Measurements from ENCODE around the gene ABCA2.

DNA sequence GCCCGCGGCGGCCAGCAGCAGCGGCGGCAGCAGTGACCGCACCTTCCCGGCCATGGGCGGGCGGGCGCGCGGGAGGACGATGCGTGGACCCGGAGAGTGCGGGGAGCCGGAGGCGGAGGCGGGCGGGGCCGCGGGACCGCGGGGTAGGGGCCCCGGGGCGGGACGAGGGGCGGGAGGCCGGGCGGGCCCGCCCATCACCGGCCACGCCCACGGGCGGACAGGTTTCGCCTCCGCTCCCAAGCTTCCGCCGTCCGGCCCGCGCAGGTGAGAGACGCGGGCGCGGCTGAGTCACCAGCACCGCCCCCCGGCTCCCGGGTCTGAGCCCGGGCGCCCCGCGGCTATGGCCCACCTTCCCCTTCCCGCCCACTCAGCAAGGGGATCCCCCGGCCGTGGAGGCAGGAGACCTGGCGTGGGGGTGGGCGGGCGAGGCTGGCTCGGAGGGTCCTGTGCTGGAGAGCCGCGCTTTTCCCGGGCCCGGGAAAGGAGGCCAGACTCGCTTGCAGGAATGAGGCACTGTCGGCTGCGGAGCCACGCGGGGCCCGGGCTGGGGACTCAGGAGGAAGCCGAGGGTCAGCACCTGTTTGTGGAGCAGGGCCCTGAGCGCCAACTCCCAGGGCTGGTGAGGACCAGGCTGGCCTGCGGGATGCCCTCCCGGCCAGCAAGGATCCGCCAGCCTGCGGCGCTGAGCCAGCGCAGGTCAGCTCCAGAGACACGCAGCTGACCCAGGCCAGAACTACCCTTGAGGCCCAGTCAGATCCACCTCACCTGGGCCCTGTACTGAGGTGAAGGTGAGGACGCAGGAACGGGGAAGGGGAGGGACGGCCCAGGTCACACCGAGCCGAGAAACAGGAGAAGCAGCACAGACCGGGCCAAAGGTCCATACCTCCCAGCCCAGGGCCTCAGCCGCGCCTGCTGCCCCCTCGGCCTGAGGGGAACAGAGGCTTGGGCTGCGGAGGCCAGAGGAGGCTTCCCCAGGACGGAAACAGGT, 26.2 kb upstream of the ABCA2 start, which contains the start of gene ENTPD2:
- TF ChIP-seq, protein P1, sequence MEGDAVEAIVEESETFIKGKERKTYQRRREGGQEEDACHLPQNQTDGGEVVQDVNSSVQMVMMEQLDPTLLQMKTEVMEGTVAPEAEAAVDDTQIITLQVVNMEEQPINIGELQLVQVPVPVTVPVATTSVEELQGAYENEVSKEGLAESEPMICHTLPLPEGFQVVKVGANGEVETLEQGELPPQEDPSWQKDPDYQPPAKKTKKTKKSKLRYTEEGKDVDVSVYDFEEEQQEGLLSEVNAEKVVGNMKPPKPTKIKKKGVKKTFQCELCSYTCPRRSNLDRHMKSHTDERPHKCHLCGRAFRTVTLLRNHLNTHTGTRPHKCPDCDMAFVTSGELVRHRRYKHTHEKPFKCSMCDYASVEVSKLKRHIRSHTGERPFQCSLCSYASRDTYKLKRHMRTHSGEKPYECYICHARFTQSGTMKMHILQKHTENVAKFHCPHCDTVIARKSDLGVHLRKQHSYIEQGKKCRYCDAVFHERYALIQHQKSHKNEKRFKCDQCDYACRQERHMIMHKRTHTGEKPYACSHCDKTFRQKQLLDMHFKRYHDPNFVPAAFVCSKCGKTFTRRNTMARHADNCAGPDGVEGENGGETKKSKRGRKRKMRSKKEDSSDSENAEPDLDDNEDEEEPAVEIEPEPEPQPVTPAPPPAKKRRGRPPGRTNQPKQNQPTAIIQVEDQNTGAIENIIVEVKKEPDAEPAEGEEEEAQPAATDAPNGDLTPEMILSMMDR (IDR thresholded peaks at IDR 0.05; ENCODE audit: low read depth, low read length, missing input control): no peak
- TF ChIP-seq FOXA1 (IDR thresholded peaks at IDR 0.05) (no peak), MAX (IDR thresholded peaks at IDR 0.05) (no peak), ZBTB33 (IDR thresholded peaks at IDR 0.05) (no peak), YY1 (IDR thresholded peaks at IDR 0.05) (no peak)
- TF ChIP-seq, protein P2, sequence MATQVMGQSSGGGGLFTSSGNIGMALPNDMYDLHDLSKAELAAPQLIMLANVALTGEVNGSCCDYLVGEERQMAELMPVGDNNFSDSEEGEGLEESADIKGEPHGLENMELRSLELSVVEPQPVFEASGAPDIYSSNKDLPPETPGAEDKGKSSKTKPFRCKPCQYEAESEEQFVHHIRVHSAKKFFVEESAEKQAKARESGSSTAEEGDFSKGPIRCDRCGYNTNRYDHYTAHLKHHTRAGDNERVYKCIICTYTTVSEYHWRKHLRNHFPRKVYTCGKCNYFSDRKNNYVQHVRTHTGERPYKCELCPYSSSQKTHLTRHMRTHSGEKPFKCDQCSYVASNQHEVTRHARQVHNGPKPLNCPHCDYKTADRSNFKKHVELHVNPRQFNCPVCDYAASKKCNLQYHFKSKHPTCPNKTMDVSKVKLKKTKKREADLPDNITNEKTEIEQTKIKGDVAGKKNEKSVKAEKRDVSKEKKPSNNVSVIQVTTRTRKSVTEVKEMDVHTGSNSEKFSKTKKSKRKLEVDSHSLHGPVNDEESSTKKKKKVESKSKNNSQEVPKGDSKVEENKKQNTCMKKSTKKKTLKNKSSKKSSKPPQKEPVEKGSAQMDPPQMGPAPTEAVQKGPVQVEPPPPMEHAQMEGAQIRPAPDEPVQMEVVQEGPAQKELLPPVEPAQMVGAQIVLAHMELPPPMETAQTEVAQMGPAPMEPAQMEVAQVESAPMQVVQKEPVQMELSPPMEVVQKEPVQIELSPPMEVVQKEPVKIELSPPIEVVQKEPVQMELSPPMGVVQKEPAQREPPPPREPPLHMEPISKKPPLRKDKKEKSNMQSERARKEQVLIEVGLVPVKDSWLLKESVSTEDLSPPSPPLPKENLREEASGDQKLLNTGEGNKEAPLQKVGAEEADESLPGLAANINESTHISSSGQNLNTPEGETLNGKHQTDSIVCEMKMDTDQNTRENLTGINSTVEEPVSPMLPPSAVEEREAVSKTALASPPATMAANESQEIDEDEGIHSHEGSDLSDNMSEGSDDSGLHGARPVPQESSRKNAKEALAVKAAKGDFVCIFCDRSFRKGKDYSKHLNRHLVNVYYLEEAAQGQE (IDR thresholded peaks at IDR 0.05): no peak
- TF ChIP-seq, protein P3, sequence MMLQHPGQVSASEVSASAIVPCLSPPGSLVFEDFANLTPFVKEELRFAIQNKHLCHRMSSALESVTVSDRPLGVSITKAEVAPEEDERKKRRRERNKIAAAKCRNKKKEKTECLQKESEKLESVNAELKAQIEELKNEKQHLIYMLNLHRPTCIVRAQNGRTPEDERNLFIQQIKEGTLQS (IDR thresholded peaks at IDR 0.05): no peak

Measured in liver (tissue), 3 donors.